Suprapubic skin (tissue), 4 donors: ENCODE results near the gene TSPOAP1. TPM values are rescaled to one million over a fixed set of nuclear protein-coding genes. Genes with fewer than 3 reads are reported as not detected.

Experiments
- DNase-seq, 2 donors: peaks; one replicate each; pipeline ENCODE4 v3.0.0-alpha.2; 2019; ENCODE audit warnings: low spot score in 2 of 2
- H3K27ac ChIP-seq: fragments of 200-600 bp; sonication (generic); one replicate; pipeline ENCODE4 v1.5.1; 2019
- H3K27me3 ChIP-seq: fragments of 200-600 bp; sonication (generic); one replicate; pipeline ENCODE4 v1.5.1; 2019
- H3K36me3 ChIP-seq: fragments of 200-600 bp; sonication (generic); one replicate; pipeline ENCODE4 v1.5.1; 2019
- H3K4me1 ChIP-seq: fragments of 200-600 bp; sonication (generic); one replicate; pipeline ENCODE4 v1.5.1; 2019
- H3K4me3 ChIP-seq: fragments of 200-600 bp; sonication (generic); one replicate; pipeline ENCODE4 v1.5.1; 2019; ENCODE audit warnings: mild to moderate bottlenecking
- H3K9me3 ChIP-seq: fragments of 200-600 bp; sonication (generic); one replicate; pipeline ENCODE4 v1.5.1; 2019
- CTCF ChIP-seq, 2 donors: fragments of 200-600 bp in 1 of 2; fragments of 450-650 bp in 1 of 2; sonication (generic) in 1 of 2; IDR thresholded peaks; one replicate each; pipeline ENCODE4 v1.5.1; 2016 to 2019; ENCODE audit warnings: antibody characterized with exemption in 2 of 2, mild to moderate bottlenecking in 1 of 2, moderate library complexity in 1 of 2
- EP300 ChIP-seq: sonication (generic); formaldehyde crosslinking; IDR thresholded peaks from one replicate; pipeline ENCODE4 v1.6.1; 2017; ENCODE audit warnings: antibody characterized with exemption
- POLR2A ChIP-seq, 2 donors: fragments of 450-650 bp; IDR thresholded peaks; one replicate each; pipeline ENCODE4 v1.6.1; 2017; ENCODE audit warnings: antibody characterized with exemption in 2 of 2, mild to moderate bottlenecking in 2 of 2, moderate library complexity in 2 of 2
- POLR2AphosphoS5 ChIP-seq, 3 donors: sonication (generic); formaldehyde crosslinking; IDR thresholded peaks; one replicate each; pipeline ENCODE4 v1.6.1; 2017; ENCODE audit warnings: antibody characterized with exemption in 3 of 3
- WGBS: methylation state at CpG from one replicate; pipeline ENCODE4 v1.1.5; 2018; 5-methylcytosine and 5-hydroxymethylcytosine counted together
- total RNA-seq, 4 donors: library from RNA; depleted of rRNA; stranded (reverse); fragments of >200 nt; gene quantifications; one replicate each; pipeline ENCODE4 v1.1.0, GENCODE V29; 2016

The TSPOAP1 gene
- total RNA-seq, 4 donors from 2014 or later = 6.8 to 26.9 (median 12.4) TPM

DNA sequence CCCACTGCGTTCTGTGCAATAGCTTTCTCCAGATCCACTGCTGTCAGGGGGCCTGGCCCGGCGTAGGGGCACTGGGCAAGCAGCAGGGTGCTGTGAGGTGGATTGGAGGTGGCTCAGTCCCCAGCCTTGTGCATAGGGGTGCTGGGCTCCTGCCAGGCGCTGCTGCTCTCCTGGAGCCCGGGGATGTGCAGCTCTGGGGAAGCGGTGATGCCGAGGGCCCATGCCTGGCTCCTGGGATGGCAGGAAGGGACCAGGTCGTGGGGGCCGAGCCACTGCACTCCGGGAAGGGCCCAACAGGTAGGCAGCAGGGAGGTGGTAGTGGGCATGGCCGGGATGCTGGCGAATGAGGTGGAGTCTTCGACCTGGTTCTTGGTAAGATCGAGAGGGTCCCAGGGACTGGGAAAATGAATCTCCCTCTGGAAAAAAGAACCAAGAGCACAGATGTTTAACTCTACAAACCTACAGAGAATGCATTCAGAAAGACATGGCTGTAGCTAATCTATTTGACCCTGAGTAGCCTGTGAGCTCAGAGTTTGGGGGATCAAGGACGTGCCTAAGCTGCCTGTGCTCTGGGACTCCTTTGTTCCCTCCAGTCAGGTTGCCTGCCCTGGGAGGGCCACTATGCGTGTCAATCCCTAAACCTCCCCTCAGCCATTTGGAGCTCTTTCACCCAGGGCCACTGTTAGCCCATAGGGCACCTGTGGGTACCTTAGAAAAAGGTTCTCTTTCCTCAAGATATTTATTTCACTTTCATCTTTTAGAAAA lies 30.0 kb upstream of the TSPOAP1 start:
- Histone ChIP-seq H3K27ac (no peak overlapping the region), H3K36me3 (peaks cover 9% of the 10 kb centered on the region), H3K27me3 (no peaks in the 10 kb centered on the region), H3K4me1 (peaks cover 11% of the 10 kb centered on the region), H3K9me3 (no peaks in the 10 kb centered on the region), H3K4me3 (no peak overlapping the region)
- no peak for DNase-seq
- TF ChIP-seq EP300 (no peak), POLR2AphosphoS5 (IDR thresholded peaks at IDR 0.05) (no peak), POLR2A (IDR thresholded peaks at IDR 0.05) (no peak), CTCF (IDR thresholded peaks at IDR 0.05) (no peak)
- 85% methylated on average over 12 of the region's 16 CpGs for WGBS

DNA sequence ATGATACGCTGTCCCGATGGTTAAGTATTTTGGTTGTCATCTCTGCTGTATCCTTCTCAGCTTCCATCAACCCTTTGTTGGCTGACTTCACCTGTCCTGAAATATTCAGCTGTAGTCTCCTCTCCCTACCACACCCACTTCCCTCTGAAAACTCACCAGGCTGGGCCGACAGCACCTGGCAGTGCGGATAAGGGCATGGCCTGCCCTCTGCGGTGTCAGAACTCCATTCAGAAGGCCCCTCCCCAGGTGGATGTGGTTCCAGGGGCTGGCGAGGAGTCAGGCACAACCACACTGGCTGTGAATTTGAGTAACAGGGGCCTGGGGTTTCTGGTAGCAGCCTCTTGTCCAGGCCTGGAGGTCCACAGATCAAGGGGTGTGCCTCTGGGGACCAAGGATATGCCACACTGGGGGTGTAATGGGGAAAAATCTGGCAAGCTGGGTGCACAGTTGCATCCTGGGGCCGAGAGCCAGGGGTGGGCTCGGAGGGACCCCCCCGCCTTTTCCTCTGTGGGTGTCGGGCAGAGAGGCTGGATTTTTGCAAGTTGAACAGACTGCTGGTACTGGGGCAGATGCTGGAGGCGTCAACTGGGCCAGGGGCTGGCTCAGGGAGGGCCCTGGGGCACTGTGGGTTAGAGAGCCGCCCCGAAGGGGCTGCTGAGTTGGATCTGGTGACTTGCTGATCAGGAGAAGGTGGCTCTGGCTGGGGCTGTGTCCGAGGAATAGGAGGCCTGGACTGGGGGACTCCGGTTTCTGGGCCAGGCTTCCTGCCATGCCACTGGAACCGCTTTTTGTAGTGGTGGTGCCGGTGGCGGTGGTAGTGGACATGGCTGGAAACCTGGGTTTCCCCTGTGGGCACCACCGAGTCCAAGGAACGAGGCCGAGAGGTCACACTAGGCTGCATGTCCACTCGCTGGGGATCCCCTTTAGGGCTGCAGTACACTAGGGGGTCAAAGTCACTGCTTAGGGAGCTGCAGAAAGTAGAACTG lies 29.0 kb upstream of the TSPOAP1 start:
- Histone ChIP-seq H3K27me3 (no peaks in the 10 kb centered on the region), H3K9me3 (no peaks in the 10 kb centered on the region), H3K36me3 (peaks cover 9% of the 10 kb centered on the region), H3K4me1 (peaks cover 18% of the 10 kb centered on the region), H3K4me3 (no peak overlapping the region), H3K27ac (no peak overlapping the region)
- WGBS = 69% methylated on average over 13 of the region's 22 CpGs
- no peak for TF ChIP-seq CTCF (IDR thresholded peaks at IDR 0.05)
- TF ChIP-seq POLR2A (IDR thresholded peaks at IDR 0.05) = no peak
- TF ChIP-seq POLR2AphosphoS5 (IDR thresholded peaks at IDR 0.05) = no peak
- no peak for TF ChIP-seq EP300
- no peak for DNase-seq

DNA sequence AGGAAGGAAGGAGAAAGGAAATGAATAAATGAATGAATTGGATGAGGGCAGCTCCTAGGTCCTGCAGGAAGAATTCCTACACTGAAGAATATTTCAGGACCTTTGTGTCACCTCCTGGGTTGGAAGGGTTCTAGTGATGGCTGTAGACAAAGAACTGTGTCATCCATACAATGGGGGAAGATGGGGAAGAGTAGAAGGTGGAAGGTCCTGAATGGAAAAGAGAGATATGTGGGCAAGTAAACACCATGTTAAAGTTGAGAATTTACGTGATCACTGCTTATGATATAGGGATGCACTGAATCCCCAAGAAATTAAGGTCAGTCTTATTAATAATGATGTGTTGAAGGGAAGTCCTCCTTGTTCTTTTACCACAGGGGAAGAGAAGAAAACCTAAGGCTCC lies 27.6 kb upstream of the TSPOAP1 start:
- DNase-seq = no peak
- H3K4me3 ChIP-seq = no peak overlapping the region
- WGBS = 93% methylated on average over 1 of the region's 1 CpG
- no peaks in the 10 kb centered on the region for H3K9me3 ChIP-seq
- no peak for TF ChIP-seq CTCF (IDR thresholded peaks at IDR 0.05)
- TF ChIP-seq EP300 = no peak
- TF ChIP-seq POLR2AphosphoS5 (IDR thresholded peaks at IDR 0.05) = no peak
- TF ChIP-seq POLR2A (IDR thresholded peaks at IDR 0.05) = no peak
- H3K4me1 ChIP-seq = peaks cover 22% of the 10 kb centered on the region
- H3K27me3 ChIP-seq = no peaks in the 10 kb centered on the region
- peaks cover 9% of the 10 kb centered on the region for H3K36me3 ChIP-seq
- no peak overlapping the region for H3K27ac ChIP-seq

DNA sequence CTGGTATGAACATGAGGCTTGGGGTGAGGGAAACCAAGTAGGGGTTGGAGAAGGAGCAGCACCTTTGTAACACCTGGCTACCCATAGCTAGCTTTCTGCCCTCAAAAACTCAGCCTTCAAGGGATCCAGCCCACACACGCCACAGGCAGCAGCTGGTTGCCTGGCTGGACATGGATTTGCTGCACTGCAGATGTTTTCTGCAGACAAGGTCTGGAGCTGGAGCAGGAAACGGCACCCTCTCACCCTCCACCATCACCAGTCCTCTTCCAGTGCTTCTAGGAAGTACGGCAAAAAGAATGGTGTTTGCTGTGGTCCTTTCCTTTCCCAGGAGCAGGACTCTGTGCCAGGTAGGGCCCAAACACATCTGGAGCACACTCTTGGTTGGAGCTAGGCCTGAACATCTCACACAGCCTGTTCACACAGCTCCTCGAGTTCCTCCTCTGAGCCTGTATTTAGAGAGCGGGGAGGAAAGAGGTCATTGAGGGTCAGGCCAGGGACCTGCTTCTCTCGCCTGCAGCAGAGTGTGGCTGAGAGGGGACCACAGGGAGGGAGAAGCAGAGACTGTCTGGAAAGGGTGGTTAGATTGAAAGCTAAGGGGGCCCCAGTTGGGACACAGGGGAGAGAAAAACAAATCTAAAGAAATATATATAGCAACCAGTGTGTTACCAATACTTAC lies 26.1 kb upstream of the TSPOAP1 start:
- Histone ChIP-seq H3K4me3 (no peak overlapping the region), H3K9me3 (no peaks in the 10 kb centered on the region), H3K27me3 (no peaks in the 10 kb centered on the region), H3K4me1 (peaks cover 28% of the 10 kb centered on the region), H3K36me3 (peaks cover 9% of the 10 kb centered on the region), H3K27ac (no peak overlapping the region)
- 57% methylated on average over 6 of the region's 6 CpGs for WGBS
- TF ChIP-seq POLR2AphosphoS5 (IDR thresholded peaks at IDR 0.05) (no peak), POLR2A (IDR thresholded peaks at IDR 0.05) (no peak), EP300 (no peak), CTCF (IDR thresholded peaks at IDR 0.05) (no peak)
- DNase-seq = no peak
